Measurements from ENCODE around the gene ROR1.

The ROR1 gene

DNA sequence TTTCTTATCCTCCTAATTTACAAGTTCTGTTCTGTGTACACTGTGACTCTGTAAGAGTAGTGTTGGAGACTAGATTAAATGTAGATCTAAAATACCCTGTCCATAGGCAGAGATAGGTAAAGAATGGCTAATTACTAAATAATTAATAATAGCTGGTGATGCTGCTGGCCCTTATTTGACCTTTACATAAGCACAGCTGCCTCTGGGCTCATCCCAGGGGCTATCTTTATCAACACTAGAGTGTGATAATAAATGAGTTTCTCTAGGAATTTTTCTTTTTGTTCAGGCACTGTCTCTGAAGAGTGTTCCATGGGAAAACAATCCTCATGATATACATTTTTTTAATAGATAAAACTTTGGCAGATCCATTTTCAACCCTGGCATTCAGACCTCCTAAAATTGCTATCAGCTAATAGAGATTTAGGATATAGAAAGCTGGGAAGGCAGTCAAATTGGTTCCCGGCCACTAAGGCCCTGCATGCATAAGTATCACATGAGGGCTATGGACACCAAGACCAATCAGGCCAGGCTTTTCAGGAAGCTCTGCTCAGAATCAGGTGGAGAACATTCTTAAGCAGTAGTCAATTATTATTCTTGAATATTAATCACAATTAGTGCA lies 107.2 kb downstream of the ROR1 start:
- Mint-ChIP-seq H3K4me3 (no peak overlapping the region), H3K9me3 (no peaks in the 10 kb centered on the region), H3K27ac (no peak overlapping the region), H3K27me3 (no peaks in the 10 kb centered on the region), H3K36me3 (ENCODE audit: low read depth) (no peaks in the 10 kb centered on the region), H3K4me1 (ENCODE audit: low read depth) (no peaks in the 10 kb centered on the region)

DNA sequence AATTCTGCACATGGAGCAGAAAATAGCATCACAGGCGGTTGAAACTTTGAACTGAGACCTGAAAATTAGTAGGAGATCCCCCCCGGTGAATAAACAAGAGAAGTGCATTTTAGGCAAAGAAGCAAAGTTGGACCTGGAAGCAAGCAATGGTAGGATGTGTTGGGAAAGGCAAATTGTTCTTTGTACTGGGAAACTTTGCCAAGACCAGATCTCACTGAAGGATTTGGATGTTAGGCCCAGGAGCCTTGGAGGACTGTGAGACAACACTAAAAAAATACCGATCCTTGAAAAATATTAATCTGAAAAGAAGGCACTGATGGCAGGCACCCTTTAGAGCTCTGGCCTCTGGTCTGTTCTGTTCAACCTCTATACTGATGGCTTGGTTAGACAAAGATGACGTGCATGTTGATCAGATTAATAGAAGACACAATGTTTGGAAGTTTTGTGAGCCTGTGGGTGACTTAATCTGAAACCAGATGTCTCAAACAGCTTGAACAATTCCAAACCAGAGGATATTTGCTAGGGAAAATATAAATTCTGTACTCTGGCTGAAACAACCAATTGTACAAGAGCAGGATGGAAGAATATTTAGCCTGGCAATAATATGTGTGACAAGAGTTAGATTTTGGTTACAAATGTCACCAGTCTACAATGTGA lies 108.4 kb downstream of the ROR1 start:
- Mint-ChIP-seq H3K27ac (no peak overlapping the region), H3K9me3 (no peaks in the 10 kb centered on the region), H3K36me3 (ENCODE audit: low read depth) (no peaks in the 10 kb centered on the region), H3K4me1 (ENCODE audit: low read depth) (no peaks in the 10 kb centered on the region), H3K27me3 (no peaks in the 10 kb centered on the region), H3K4me3 (no peak overlapping the region)

DNA sequence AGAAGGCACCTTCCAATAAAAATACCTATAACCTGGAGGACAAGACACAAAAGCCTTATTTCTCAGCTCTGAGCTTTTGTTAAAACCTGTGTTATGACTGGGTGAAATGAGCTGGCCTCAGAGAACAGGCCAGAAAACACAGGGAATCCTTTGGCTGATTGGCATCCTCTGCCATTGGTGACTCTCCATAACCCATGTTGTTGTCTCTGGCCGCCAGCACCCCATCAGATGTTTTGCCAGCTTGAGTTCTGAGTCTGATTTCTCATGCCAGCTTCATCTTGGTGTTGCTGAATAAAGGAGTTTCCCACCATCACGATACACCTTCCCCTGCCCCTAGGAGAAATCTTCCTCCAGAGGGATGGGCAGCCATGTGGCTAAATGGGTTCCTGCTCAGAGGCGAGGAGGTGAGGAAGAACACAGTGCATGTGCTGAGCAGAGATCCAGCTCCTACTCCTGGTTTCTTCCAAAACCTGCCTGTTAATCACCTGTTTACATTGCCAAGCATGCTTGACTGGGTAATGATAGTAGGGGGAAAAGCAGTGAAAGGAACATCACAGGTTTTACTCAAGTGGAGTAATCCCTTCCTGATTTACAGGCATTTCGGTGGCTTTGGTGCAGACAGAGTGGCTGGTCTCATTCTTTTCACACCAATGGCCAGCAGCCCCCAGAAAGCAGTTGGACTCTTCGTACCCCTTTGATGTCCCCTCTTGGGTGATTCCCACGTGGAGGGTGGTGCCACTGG lies 109.8 kb downstream of the ROR1 start:
- no peak overlapping the region for H3K4me3 Mint-ChIP-seq

DNA sequence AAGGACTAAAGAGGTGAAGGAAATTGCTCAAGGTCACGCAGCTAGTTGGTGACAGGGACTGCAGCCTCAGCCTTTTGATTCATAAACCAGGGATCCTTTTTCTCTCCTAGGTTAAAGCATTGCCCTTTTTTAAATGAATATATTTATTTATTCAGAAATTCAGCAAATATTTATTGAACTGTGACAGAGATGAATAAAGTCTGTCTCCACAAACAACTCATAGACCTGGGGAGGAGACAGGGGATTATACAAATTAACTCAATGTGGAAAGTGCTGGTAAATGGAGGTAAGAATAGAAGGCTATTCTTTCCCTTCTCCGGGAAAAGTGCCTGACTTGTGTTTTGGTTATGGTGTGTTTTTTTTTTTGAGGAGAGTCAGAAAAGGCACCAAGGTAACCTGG lies 110.7 kb downstream of the ROR1 start:
- Mint-ChIP-seq H3K36me3 (ENCODE audit: low read depth) (no peaks in the 10 kb centered on the region), H3K4me3 (no peak overlapping the region), H3K27me3 (no peaks in the 10 kb centered on the region), H3K4me1 (ENCODE audit: low read depth) (no peaks in the 10 kb centered on the region), H3K9me3 (no peaks in the 10 kb centered on the region), H3K27ac (no peak overlapping the region)

More for the DNA sequence above, 109.8 kb downstream of the ROR1 start:
- Mint-ChIP-seq H3K27ac (no peak overlapping the region), H3K9me3 (no peaks in the 10 kb centered on the region), H3K36me3 (ENCODE audit: low read depth) (no peaks in the 10 kb centered on the region), H3K4me1 (ENCODE audit: low read depth) (no peaks in the 10 kb centered on the region), H3K27me3 (no peaks in the 10 kb centered on the region)

DNA sequence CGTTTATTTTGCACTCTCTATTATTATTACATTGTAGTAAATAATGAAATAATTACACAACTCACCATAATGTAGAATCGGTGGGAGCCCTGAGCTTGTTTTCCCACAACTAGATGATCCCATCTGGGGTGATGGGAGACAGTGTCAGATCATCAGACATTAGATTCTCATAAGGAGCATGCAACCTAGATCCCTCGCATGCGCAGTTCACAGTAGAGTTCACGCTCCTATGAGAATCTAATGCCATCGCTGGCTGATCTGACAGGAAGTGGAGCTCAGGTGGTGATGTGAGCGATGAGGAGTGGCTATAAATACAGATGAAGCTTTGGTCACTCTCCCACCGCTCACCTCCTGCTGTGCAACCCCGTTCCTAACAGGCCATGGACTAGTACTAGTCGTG lies 112.1 kb downstream of the ROR1 start:
- Mint-ChIP-seq H3K9me3 (no peaks in the 10 kb centered on the region), H3K4me1 (ENCODE audit: low read depth) (peaks cover 4% of the 10 kb centered on the region), H3K4me3 (no peak overlapping the region), H3K27me3 (no peaks in the 10 kb centered on the region), H3K36me3 (ENCODE audit: low read depth) (no peaks in the 10 kb centered on the region), H3K27ac (no peak overlapping the region)

DNA sequence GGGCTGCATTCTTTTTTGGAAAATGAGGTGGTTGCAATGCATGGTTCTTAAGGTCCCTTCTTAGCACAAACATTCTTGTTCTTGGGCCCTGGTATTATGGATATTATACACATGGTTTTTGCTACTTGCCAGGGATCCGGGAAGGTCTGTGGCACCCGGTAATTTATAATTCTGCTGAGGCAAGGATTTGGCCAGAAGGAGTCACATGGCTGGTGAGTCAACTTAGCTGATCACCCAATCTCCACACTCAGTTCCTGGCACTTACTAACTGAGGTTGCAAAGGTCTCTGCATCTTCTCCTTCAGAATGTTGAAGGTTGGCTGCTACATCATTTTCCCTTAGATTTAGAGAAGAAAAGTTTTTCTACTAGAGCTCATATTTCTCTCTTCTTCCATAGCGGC lies 112.5 kb downstream of the ROR1 start:
- Mint-ChIP-seq H3K36me3 (ENCODE audit: low read depth) (no peaks in the 10 kb centered on the region), H3K4me1 (ENCODE audit: low read depth) (peaks cover 4% of the 10 kb centered on the region), H3K4me3 (no peak overlapping the region), H3K27ac (no peak overlapping the region), H3K9me3 (no peaks in the 10 kb centered on the region), H3K27me3 (no peaks in the 10 kb centered on the region)

DNA sequence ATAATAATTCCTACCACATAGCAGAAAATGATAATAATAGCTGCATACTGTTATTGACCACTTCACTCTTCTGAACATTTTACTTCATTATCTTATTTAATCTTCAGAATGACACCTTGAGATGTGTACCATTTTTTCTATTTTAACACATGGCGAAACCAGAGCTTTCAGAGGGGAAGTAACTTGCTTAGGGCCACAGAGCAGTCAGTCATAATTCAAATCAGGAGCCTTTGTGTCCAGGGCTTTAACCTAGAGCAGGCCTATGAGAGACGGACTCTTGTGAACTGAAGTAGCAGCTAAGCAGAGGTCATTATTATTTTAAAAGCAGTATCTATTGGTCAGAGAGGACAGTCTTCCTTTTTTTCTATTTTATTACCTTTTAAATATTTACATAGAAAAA lies 114.0 kb downstream of the ROR1 start:
- Mint-ChIP-seq H3K27me3 (no peaks in the 10 kb centered on the region), H3K4me1 (ENCODE audit: low read depth) (peaks cover 6% of the 10 kb centered on the region), H3K27ac (no peak overlapping the region), H3K9me3 (no peaks in the 10 kb centered on the region), H3K4me3 (no peak overlapping the region), H3K36me3 (ENCODE audit: low read depth) (no peaks in the 10 kb centered on the region)

DNA sequence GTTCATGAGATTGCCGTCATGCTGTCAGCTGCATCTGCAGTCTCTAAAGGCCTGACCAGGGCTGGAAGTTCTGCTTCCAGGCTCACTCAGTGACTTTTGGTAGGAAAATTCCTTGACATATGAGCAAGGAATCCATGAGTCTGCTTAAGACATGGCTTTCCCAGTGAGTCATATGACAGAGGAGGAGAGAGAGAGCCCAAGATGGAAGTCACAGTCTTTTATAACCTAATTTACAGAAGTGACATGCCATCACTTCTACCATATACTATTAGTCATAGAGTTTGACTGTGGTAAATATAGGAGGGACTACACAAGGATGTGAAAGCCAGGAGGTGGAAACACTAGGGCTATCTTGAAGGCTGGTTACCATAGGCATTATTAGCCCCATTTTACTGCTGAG lies 115.2 kb downstream of the ROR1 start:
- Mint-ChIP-seq H3K27ac (no peak overlapping the region), H3K4me1 (ENCODE audit: low read depth) (peaks cover 12% of the 10 kb centered on the region), H3K9me3 (no peaks in the 10 kb centered on the region), H3K4me3 (no peak overlapping the region), H3K27me3 (no peaks in the 10 kb centered on the region), H3K36me3 (ENCODE audit: low read depth) (no peaks in the 10 kb centered on the region)

DNA sequence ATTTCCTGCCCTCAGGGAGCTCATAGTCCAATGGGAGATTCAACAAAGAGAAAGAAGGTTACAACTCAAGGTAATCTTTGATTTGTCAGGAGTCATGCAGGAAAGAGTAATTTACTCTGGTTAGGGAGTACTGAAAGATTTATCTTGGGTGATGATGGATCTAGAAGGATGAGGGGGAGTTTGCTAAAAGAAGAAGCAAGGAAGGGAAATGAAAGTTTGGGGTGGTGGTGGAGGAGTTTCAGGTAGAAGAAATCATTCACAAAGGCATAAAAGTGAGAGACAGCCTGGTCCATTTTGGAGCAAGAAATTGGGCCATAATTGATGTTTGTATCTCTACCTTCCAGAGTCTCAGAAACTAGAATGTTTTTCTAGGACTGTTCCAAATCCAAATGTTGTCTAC lies 116.7 kb downstream of the ROR1 start:
- Mint-ChIP-seq H3K27ac (no peak overlapping the region), H3K4me1 (ENCODE audit: low read depth) (peaks cover 12% of the 10 kb centered on the region), H3K27me3 (peaks cover 7% of the 10 kb centered on the region), H3K4me3 (no peak overlapping the region), H3K36me3 (ENCODE audit: low read depth) (no peaks in the 10 kb centered on the region), H3K9me3 (no peaks in the 10 kb centered on the region)

DNA sequence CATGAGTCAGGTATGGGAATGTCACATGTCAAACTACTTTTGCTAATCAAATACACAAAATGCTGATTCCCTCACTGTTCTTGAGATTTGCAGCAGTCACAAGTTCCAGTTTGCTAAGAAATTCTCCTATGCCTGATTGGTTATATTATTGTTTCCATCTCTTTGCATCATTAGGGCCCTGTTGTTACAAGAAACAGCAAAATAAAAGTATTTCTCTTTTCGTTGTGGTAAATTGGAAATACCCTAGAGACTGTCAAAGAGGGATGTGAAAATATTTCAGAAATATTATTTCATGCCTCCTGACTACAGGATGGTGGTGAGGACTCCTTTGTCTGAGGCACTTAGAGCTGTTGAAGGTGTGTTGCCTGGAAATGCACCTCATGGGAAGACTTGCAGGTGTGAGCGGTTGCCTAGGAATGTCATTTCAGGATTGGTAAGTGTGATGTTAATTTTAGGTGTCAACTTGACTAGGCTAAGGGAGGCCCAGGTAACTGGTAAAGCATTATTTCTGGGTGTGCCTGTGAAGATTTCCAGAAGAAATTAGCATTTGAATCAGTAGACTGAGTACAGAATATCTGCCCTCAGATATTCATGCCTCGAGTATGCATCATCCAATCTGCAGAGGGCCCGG lies 117.4 kb downstream of the ROR1 start:
- H3K4me1 Mint-ChIP-seq (ENCODE audit: low read depth): peaks cover 12% of the 10 kb centered on the region
- H3K27ac Mint-ChIP-seq: no peak overlapping the region
- no peaks in the 10 kb centered on the region for H3K36me3 Mint-ChIP-seq (ENCODE audit: low read depth)
- no peak overlapping the region for H3K4me3 Mint-ChIP-seq
- H3K9me3 Mint-ChIP-seq: no peaks in the 10 kb centered on the region
- peaks cover 7% of the 10 kb centered on the region for H3K27me3 Mint-ChIP-seq

DNA sequence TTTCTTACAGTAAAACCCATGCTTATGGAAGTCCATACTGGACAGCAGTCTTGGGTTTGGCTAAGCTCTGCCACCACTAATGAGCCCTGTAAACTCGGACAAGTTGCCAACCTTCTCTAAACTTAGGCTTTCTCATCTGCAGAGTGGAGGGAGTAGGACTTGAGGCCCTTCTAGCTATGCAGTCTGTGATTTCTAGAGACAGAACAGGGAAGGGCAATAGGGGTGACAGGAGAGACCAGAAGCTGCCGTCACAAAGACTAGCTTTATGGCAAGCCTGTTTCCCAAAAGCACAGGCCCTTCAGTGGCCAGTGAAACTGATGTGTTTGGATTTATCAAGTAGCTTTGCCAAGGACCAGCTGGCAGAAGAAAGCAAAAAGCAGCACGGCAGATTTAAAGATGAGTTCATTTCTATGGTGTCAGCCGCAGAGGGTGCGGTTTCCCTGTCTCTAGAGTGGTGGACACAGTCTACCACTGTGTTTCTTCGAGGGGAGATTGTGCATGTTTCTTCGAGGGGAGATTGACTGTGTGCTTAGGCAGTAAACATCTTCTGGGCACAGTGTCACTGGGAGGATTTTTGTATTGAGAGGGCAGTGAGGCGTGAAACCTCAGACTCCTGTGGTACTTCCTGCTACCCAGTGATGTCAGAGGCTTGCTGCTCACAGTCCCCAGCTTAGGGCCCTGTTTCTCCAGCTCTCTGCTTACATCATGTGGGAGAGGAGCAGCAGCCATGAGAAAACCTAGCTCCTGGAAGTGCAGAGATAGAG lies 119.0 kb downstream of the ROR1 start:
- Mint-ChIP-seq H3K36me3 (ENCODE audit: low read depth) (no peaks in the 10 kb centered on the region), H3K4me3 (no peak overlapping the region), H3K27me3 (peaks cover 7% of the 10 kb centered on the region)

DNA sequence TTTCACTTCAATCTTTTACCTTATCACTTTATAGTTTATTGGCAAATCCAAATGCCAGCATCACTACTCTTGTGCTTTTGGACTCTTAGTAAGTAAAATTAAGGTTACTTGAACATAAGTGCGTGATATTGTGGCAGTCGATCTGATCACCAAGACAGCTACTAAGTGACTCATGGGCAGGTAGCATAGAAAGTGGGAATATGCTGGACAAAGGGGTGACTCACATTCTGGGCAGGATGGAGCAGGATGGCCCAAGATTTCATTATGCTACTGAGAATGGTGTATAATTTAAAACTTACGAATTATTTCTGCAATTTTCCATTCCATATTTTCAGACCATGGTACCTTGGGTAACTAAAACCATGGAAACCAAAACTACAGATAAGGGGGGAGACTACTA lies 120.2 kb downstream of the ROR1 start:
- H3K27ac Mint-ChIP-seq: no peak overlapping the region
- no peaks in the 10 kb centered on the region for H3K36me3 Mint-ChIP-seq (ENCODE audit: low read depth)
- H3K4me3 Mint-ChIP-seq: no peak overlapping the region
- peaks cover 12% of the 10 kb centered on the region for H3K4me1 Mint-ChIP-seq (ENCODE audit: low read depth)
- no peaks in the 10 kb centered on the region for H3K9me3 Mint-ChIP-seq
- peaks cover 7% of the 10 kb centered on the region for H3K27me3 Mint-ChIP-seq

More for the DNA sequence above, 119.0 kb downstream of the ROR1 start:
- no peaks in the 10 kb centered on the region for H3K9me3 Mint-ChIP-seq
- no peak overlapping the region for H3K27ac Mint-ChIP-seq
- H3K4me1 Mint-ChIP-seq (ENCODE audit: low read depth): peaks cover 12% of the 10 kb centered on the region

DNA sequence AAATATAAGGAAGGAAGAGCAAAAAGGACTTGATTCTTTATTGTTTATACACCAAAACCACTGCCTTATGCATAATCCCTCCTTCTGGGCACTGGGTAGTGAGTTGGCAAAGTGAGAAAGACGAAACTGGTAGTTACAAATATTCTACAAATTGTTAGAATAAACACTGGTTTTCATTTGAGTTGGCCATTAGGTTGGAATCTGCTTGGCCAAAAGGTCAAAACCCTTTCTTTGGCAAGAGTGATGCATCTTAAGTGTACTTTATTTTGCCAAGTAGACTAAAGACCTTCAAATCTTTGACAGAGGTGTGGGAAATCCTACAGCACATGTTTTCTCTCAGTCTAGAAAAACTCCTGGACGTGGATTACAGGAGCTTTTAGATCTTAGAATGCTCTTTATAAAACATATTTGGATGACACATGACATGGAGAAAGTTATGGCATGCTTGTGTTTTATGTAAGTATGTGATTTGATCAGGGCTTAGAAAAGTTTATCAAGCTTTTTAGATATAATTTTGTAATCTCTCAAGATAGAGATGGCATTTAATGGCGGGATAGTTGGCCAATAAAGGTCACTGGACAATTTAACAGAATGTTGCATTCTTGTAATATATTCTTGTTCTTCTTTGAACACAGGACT lies 120.9 kb downstream of the ROR1 start:
- Mint-ChIP-seq H3K9me3 (no peaks in the 10 kb centered on the region), H3K27ac (no peak overlapping the region), H3K4me3 (no peak overlapping the region), H3K27me3 (peaks cover 7% of the 10 kb centered on the region), H3K4me1 (ENCODE audit: low read depth) (peaks cover 12% of the 10 kb centered on the region), H3K36me3 (ENCODE audit: low read depth) (no peaks in the 10 kb centered on the region)

DNA sequence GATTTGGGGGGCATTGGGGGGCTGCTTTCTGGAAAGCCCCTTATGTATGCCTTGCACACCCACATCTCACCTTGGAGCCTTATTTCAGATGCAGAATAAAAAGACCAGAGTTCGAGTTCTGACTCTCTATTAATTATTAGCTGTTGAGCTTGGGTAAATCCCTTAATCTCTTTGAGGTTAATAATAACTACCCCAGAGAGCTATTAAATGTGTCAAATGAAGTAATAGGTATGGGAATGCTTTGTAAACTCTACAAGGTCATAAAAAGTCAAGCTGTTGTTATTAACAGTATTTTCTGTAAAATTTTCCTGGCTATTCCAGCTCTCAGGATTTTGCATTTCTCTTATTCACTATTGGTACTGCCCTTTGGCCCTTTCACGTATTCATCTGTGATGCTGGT lies 122.9 kb downstream of the ROR1 start:
- Mint-ChIP-seq H3K27me3 (peaks cover 7% of the 10 kb centered on the region), H3K27ac (no peak overlapping the region), H3K4me3 (no peak overlapping the region), H3K9me3 (no peaks in the 10 kb centered on the region), H3K4me1 (ENCODE audit: low read depth) (peaks cover 9% of the 10 kb centered on the region), H3K36me3 (ENCODE audit: low read depth) (no peaks in the 10 kb centered on the region)
